Activated CD4-positive, alpha-beta T cell treated with anti-CD3 and anti-CD28 coated beads, Interleukin-2, amount 50 U/mL, for 1 hour (primary cell): Measurements from ENCODE around the gene ZNF487.
"Not testable (repeated sequence)": the region's sequence is repeated elsewhere in the genome, so short reads cannot be mapped to it uniquely, and the experiment has no call there.

Experiments
- DNase-seq: peaks from one replicate; pipeline ENCODE4 v3.0.0-alpha.2; 2020

The ZNF487 gene

DNA sequence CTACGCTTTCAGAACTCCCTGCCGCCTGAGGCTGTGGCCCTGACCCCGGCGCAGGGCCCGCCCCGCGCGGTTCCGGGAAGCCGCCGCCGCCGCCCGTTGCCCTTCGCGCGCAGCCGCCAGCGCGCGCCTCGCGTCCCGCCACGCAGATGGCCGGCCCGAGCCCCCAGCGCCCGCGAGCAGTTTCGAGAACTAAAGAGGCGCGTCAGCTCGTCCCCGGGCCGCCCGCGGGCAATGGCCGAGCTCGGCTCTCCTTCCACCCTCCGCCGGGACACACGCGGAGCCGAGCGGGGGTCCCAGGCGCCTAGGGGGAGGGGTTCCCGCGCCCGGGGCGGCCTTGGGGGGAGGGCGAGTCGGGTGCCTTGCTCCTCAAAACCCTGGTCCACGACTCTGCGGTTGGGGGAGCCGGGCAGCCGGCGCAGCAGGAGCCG lies 29.7 kb upstream of the ZNF487 start:
- DNase-seq, result peak; percentile 50

DNA sequence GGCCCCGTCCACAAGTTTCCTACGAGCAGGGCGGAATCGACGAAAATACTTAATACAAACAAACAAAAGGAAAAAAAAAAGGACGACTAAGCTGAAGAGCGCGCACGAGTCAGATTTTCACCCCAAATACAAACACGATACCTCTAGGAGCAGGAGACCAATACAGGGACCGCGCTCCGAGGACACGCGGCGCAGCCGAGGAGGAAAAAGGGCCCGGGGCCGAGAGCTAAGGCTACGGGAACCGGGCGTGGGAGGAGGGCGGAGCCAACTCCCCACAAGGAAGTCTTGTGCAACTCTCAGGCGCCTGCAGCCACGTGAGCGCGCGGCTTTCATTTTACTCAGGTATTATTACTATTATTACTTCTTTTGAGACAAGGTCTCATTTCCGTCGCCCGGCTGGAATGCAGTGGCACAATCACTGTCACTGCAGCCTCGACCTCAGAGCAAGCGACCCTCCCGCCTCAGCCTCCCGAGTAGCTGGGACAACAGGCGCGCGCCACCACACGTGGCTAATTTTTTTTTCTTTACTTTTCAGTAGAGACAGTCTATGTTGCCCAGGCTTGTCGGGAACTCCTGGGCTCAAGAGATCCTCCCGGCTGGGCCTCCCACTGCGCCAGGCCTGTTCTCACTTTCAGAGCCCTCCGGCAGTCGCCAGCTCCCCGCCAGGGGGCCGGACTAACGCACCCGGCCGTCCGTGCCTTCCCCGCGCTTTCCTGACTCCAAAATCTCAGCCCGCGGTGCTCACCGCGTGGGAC lies 29.2 kb upstream of the ZNF487 start:
- peak; percentile 75 for DNase-seq

DNA sequence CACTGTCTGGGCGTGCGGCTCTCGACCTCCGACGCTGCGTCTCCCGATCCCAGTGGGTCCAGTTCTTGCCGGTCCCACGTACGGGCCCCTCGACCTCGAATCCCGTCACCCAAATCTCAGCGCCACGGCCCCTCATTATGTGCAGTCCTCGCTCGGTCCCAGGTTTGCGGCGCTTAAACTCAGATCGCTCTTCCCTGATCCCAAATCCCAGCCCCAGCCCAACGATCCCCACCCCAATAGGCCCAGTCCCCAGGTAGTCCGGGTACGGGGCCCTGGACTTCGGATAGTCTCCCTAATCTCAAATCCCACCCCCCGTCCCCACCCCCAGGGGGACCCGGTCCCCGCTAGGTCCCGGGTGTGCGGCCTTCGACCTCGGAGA lies 28.6 kb upstream of the ZNF487 start:
- no peak for DNase-seq

DNA sequence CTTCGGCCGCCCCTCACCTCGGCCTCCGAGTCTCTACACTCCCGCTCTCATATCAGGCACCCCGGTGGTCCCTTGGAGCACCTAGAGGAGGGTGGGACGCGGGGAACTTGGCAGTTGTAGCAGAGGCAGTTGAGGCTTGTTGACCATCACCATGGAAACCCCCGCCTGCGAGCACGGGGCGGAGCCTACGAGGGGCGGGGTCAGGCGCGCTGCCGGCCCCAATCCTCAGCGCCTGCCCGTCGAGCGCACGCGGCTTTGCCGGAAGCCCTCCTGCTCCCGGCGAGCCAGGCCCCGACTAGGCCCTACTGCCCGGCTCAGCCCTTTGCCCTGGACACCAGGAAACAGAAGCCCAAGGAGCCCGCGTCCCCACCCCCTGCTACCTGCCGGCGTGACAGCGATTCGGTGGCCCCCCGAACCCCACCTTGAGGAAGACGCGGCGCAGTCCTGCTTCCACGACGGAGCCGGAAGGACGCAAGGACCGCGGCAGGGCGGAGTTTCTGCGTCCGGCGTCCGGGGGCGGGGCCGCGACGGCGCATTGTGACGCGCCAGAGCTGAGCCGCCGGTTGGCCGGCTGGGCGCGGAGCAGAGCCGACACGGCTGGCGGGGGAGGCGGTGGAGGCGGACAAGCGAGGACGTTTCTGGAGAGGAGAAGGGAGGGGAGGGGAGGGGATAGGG lies 28.1 kb upstream of the ZNF487 start, which contains the start of gene HNRNPF:
Gene HNRNPF, minus strand, starts transcription at position 477 of the 675 bp plus-strand sequence. CDS start 21,302 bp downstream, outside the sequence.
- DNase-seq, result peak; percentile 93

DNA sequence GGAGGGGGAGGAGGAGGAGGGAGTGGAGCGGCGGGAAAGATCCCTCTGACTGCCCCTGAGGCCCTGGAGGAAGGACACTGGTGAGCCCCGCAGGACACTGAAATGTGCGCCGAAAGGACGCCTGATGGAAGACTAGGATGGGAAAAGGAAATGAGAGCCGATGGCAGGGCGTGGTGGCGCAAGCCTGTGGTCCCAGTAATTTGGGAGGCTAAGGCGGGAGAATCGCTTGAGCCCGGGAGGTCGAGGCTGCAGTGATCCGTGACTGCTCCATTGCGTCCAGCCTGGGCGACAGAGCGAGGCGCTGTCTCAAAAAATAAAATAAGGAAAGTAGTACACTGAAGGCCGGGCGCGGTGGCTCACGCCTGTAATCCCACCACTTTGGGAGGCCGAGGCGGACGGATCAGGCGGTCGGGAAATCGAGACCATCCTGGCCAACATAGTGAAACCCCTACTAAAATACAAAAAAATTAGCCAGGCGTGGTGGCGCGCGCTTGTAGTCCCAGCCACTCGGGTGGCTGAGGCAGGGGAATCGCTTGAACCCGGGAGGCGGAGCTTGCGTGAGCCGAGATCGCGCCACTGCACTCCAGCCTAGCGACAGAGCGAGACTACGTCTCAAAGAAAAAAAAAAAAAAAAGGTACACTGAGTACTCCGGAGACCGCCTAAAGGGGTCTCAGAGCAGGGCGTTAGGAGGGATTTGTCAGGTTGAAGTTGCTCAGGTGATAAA lies 27.4 kb upstream of the ZNF487 start:
- peak; percentile 67 for DNase-seq

DNA sequence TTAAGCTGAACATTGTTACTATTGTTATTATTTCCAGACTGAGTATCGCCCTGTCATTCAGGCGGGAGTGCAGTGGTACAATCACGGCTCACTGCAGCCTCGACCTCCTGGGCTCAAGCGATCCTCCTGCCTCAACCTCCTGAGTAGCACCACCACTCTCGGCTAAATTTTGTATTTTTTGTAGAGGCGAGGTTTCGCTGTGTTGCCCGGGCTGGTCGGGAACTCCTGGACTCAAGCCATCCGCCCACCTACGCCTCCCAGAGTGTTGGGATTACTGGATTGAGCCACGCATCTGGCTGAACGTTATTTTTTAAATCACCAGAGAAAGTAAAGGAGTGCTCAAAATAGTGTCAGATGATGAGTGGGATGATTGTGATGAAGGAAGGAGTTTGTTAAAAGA lies 26.6 kb upstream of the ZNF487 start:
- no peak for DNase-seq

DNA sequence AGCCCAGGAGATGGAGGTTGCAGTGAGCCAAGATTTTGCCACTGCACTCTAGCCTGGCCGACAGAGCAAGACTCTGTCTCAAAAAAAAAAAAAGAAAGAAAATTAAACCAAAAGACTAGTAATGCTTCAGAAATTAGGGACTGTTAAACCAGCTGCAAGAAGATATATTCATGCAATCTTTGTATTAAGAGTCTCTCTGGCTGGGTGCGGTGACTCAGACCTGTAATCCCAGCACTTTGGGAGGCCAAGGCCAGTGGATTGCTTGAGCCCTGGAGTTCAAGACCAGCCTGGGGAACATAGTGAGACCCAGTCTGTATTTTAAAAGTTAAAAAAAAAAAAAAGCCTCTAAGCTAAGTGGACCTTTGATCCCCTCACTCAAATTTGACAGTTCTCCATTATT lies 25.4 kb upstream of the ZNF487 start:
- no peak for DNase-seq

DNA sequence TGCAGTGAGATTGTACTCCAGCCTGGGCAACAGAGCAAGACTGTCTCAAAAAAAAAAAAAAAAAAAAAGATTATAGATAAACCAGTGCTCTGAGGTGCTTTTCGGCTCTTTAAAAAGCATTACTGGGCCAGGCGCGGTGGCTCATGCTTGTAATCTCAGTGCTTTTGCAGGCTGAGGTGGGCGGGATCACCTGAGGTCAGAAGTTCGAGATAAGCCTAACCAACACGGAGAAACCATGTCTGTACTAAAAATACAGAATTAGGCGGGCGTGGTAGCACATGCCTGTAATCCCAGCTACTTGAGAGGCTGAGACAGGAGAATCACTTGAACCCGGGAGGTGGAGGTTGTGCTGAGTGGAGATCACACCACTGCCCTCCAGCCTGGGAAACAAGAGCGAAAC lies 21.4 kb upstream of the ZNF487 start:
- no peak for DNase-seq

DNA sequence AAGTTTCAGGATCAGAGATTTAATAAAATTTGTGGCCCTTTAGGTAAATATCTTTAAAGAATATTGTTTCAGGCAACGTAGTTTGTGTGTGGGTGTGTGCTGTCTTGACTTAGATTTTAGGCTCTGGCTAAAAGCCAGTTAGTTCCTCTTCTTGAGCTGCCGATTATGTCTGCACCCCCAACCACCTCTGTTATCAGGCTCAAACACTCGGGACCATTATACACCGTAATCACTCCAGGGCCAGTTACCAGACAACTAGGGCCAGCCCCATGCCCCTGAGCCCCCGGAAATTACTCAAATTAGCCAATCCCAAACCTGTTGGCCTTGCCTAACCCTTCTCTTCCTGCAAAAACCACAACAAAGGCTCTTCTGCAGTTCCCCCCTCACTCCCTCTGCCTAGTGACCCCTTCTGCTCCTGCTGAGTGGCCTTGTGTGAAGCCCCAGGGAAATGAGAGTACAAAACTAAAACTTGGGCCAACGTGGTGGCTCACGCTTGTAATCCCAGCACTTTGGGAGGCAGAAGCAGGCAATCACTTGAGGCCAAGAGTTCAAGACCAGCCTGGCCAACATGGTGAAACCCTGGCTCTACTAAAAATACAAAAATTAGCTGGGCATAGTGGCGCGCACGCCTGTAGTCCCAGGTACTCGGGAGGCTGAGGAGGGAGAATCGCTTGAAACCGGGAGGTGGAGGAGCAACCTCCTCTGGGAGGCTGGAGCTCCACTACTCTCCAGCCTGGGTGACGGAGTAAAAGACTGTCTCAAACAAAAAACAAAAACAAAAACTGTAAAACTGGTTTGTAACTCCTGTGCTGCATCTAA lies 18.8 kb upstream of the ZNF487 start:
- peak; percentile 17 for DNase-seq

DNA sequence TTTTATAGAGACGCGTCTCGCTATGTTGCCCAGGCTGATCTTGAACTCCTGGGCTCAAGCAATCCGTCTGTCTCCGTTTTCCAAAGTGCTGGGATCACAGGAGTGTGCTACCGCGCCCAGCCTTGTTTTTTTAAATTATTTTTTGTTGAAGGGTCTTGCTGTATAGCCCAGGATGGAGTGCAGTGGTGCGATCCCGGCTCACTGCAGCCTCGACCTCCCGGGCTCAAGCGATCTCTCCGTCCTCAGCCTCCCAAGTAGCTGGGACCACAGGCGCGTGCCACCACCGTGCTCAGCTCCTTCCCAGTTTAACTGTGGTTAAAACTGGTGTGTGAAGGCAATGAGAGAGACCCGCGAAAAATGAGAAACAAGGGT lies 16.9 kb upstream of the ZNF487 start:
- DNase-seq, result no peak

DNA sequence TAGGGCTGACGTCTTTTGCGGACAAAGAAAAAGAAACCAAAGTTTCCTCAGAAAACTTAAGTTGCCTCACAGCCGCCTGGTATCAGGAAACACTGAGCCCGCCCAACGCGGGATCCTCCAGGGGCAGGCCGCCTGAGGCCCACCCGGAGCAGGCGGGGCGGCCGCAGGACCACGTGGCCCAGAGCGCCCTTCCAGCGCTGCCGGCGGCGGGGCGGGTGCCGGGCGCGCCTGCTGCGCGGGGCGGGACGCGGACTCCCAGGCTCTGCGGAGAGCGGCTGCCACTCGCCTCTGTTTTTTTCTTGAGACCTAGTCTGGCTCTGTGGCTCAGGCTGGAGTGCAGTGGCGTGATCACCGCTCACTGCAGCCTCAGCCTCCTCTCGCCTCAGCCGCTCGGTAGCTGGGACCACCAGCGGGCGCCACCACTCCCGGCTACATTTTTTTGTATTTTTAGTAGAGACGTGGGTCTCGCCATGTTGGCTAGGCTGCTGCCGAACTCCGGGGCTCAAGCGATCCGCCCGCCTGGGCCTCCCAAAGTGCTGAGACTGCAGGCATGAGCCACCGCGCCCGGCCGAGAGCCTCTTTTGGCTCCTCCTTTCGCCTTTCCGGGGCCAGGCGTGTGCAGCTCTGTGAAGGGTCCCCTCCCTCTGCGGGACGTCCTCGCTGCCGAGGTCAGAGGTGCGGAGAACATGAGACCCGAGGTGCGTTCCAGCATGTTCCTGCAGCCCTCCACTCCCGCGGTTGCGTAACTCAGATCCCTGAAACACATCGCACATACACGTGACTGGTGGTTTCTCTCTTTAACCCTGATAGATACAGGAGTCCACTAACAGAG lies 16.3 kb upstream of the ZNF487 start:
- peak; percentile 70 for DNase-seq

DNA sequence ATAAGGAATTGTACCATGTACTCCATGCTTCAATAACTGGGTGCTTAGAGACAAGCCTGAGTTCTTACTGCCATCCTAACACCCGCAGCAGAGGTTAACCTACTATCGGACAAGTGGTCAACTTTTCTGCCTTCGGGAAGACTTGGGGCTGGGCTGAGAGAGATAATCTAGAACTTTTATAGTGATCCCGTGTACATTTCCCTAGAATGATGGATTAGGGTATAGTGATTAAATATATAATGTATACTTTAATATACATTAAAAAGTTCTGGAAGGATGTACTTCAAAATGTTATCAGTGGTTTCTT lies 15.8 kb upstream of the ZNF487 start:
- no peak for DNase-seq

DNA sequence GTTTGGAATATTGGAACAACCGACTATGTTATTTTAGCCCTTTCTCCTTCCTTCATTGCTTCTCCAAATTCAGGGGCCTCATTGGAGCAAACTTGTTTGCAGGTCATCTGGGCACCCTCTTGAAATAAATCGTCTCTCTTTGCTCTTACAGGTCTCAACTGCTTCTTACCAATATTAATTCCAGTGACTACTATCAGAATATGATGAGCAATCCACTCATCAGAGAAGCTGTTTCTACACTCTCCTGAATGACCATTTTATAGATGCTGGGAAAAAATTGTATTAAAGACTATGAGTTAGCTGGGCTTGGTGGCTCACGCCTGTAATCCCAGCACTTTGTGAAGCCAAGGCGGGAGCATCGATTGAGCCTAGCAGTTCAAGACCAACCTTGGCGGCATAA lies 15.4 kb upstream of the ZNF487 start:
- no peak for DNase-seq

DNA sequence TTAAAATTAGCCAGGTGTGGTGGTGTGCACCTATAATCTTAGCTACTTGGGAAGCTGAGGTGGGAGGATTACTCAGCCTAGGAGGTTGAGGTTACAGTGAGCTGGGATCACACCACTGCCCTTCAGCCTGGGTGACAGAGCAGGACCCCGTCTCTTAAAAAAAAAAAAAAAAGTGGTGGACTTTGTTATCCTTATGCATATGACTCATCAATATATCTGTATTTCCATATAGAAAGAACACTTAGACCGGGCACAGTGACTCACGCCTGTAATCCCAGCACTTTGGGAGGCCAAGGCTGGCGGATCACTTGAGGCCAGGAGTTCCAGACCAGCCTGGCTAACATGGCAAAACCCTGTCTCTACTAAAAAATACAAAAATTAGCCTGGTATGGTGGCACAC lies 15.0 kb upstream of the ZNF487 start:
- not testable (repeated sequence) for DNase-seq

DNA sequence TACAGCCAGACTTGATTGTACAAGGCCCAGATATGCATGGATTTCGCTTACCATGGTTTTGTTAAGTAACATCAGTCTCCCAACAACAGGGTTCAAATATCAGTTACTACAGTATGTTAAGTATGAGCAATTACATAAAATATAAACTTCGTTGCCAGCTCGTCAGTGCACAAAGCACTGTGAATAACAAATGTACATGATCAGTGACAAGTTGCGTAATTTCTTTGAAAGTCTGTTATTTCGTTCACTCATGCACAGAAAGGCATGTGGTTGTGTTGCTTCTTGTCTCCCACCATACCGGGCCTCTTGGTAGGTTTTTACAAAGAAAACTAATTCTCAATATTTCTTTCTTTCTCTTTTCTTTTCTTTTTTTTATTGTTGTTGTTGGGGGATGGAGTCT lies 12.5 kb upstream of the ZNF487 start:
- no peak for DNase-seq

DNA sequence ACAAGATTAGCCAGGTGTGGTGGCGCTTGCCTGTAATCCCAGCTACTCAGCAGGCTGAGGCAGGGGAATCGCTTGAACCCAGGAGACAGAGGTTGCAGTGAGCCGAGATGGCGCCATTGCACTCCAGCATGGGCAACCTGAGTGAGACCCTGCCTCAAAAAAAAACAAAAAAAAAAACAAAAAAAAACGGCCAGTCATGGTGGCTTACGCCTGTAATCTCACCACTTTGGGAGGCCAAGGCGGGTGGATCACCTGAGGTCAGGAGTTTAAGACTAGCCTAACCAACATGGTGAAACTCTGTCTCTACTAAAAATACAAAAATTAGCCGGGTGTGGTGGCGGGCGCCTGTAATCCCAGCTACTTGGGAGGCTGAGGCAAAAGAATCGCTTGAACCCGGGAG lies 10.4 kb upstream of the ZNF487 start:
- not testable (repeated sequence) for DNase-seq

DNA sequence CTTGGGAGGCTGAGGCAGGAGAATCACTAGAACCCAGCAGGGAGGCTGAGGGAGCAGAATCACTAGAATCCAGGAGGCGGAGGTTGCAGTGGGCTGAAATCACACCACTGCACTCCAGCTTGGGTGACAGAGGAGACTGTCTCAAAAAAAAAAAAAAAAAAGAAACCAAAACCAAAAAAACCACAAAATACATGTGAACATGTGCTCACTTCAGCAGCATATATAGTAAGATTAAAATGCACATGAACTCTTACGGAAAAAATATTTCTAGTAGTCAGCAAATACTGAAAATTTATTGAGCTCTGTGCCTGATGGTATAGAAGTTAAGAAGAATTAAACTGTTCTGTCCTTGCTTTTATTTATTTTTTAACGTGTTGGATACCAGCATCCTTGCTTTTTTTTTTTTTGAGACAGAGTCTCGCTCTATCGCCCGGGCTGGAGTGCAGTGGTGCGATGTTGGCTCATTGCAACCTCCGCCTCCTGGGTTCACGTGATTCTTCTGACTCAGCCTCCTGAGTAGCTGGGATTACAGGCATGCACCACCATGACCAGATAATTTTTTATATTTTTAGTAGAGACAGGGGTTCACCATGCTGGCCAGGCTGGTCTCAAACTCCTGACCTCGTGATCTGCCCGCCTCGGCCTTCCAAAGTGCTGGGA lies 9.6 kb upstream of the ZNF487 start:
- DNase-seq, result peak; percentile 24

DNA sequence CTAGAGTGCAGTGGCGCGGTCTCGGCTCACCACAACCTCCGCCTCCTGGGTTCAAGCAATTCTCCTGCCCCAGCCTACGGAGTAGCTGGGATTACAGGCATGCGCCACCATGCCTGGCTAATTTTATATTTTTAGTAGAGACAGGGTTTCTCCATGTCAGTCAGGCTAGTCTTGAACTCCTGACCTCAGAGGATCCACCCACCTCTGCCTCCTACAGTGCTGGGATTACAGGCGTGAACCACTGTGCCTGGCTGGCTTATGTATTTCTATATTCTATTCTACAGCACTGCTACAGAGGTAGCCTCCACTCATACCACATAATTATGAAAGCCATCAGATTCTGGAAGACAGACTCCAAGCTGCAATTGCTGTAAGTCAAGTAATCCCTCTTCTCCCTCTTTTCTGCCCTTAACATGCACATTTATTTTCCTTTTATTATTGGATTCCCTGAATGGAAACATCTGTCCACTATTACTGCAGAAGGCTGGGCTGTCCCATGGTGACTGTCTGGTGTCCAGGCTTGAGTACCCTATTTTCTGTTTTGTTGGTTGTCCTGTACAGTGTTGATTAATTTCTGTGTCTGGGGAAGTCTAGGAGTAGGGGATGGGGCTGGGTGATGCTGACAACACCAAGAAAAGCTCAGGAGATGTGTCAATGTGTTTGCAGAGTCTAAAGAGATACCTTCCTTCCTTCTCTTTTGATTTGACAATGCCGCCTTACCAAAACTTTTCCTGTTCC lies 5.8 kb upstream of the ZNF487 start:
- no peak for DNase-seq

DNA sequence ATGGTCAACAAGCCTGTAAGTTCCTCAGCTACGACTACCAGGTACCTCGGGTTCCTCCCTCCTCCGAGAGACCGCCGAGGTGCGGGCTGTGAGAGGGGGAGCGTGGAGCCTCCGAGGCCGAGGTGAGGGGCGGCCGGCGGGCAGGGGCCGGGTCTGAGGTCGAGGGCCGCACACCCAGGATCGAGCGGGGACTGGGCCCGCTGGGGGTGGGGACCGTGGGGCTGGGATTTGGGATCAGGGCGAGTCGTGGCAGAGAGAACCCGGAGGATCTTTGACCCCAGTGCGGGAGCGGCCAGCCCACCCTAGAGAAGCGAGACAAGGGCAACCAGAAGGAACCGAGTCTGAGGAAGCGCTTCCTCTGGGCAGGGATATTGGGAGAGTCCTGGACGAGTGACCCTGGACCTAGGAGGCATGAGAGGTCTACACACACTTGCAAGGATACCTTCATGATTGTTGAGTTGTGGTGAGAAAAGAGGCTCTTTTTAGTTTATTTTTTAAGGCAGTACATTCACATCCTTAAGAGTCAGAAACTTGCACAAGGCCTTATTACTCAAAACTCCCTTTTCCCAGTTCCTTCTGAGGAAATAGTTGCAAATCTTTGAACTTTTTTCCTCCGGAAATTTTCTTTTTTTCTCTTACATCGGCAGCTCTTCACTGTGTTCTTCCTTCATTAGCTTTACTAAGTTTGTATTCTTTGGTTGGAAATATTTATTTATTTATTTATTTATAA lies 395 bp downstream of the ZNF487 start:
- DNase-seq, result no peak

DNA sequence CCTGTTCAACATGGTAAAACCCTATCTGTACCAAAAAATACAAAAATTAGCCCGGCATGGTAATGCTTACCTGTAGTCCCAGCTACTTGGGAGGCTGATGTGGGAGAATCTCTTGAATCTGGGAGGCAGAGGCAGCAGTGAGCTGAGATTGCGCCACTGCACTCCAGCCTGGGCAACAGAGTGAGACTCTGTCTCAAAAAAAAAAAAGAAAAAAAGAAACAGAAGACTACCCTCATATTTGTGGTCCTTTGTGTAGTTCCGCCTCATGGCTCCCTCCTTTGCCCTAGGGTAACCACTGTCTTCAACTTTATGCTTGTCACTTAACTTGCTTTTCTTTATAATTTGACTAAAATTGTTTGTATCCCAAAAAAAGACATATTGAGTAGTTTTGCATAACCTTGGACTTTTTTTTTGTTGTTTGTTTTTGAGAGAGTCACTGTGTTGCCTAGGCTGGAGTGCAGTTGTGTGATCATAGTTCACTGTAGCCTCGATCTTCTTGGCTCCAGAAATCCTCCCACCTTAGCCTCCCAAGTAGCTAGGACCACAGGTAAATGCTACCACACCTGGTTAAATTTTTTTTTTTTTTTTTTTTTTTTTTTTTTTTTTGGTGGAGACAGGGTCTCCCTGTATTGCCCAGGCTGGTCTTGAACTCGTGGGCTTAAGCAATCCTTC lies 3.7 kb downstream of the ZNF487 start:
- no peak for DNase-seq
